Measurements from ENCODE around the gene HSPA9. TPM values are rescaled to one million over a fixed set of nuclear protein-coding genes. Genes with fewer than 3 reads are reported as not detected.
A peak's percentile ranks its signal among the peaks of the same experiment; 100 is the strongest.

The HSPA9 gene
- total RNA-seq, 1 experiment from 2014 or later: 1,057 TPM

DNA sequence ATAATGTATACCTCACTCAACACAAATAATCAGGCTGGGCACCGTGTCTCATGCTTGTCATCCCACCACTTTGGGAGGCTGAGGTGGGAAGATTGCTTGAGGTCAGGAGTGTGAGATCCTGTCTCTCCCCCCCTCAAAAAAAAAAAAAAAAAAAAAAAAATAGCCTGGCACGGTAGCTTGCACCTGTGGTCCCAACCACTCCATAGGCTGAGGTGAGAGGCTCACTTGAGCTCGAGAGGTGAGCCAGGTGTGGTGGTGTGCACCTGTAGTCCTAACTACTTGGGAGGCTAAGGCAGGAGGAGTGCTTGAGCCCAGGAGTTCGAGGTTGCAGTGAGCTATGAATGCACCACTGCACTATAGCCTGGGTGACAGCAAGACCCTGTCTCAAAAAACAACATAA is 22.5 kb downstream of the HSPA9 start:
- ChIA-PET CTCF (interaction anchor here (0.8 to 12.1 kb wide), 12 partner anchors 9 to 372 kb away, joined by 3 to 179 read pairs (median 6); partner anchors contain the start of genes EGR1 and ETF1), POLR2A (interaction anchor here (0.7 to 3.8 kb wide), 14 partner anchors 9 to 887 kb away, joined by 3 to 32 read pairs (median 4); partner anchors contain the start of genes EGR1 and ETF1)
- Mint-ChIP-seq H3K4me3 (ENCODE audit: unreplicated experiment) (no peak overlapping the region), H3K9me3 (ENCODE audit: unreplicated experiment) (no peaks in the 10 kb centered on the region), H3K36me3 (ENCODE audit: insufficient read depth, unreplicated experiment) (peaks cover 68% of the 10 kb centered on the region), H3K27me3 (ENCODE audit: insufficient read depth, unreplicated experiment) (no peaks in the 10 kb centered on the region), H3K27ac (ENCODE audit: low read depth, unreplicated experiment) (no peak overlapping the region), H3K4me1 (ENCODE audit: insufficient read depth, unreplicated experiment) (peaks cover 10% of the 10 kb centered on the region)
- intact Hi-C loops (cut with micrococcal nuclease): no loop called here
- BruUV-seq (replicated peaks): no TSS peak
- no peak for DNase-seq (ENCODE audit: unreplicated experiment)
- no peak for TF ChIP-seq CTCF (IDR thresholded peaks at IDR 0.05; ENCODE audit: unreplicated experiment)

DNA sequence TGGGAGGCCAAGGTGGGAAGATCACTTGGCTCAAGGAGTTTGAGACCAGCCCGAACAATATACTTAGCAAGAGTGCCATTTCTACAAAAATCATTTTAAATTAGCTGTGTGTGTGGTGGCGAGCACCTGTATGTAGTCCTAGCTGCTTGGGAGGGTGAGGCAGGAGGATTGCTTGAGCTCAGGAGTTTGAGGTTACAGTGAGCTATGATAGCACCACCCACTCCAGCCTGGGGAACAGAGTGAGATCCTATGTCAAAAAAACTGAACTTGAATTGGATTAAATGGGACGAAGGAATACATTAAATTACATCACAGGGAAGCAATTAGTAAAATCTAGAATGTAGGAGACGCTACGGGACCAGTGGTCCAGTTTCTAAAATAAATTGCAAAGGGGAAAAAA is 25.8 kb downstream of the HSPA9 start:
- CTCF ChIA-PET: interaction anchor here (0.6 to 12.1 kb wide), 13 partner anchors 13 to 454 kb away, joined by 3 to 179 read pairs (median 10); partner anchors contain the start of gene EGR1
- POLR2A ChIA-PET: interaction anchor here (1.0 to 11.7 kb wide), 8 partner anchors 10 to 137 kb away, joined by 3 to 276 read pairs (median 4); partner anchors contain the start of gene EGR1
- DNase-seq (ENCODE audit: unreplicated experiment): no peak
- H3K36me3 Mint-ChIP-seq (ENCODE audit: insufficient read depth, unreplicated experiment): peaks cover 36% of the 10 kb centered on the region
- intact Hi-C loops (cut with micrococcal nuclease): loop anchor here (10.0 kb wide), 1 partner anchor 215 kb away; the partner anchor contains the start of genes CDC25C and FAM53C
- H3K9me3 Mint-ChIP-seq (ENCODE audit: unreplicated experiment): no peaks in the 10 kb centered on the region
- H3K27ac Mint-ChIP-seq (ENCODE audit: low read depth, unreplicated experiment): no peak overlapping the region
- peaks cover 26% of the 10 kb centered on the region for H3K4me1 Mint-ChIP-seq (ENCODE audit: insufficient read depth, unreplicated experiment)
- no peak for TF ChIP-seq CTCF (IDR thresholded peaks at IDR 0.05; ENCODE audit: unreplicated experiment)
- no TSS peak for BruUV-seq (replicated peaks)
- no peak overlapping the region for H3K4me3 Mint-ChIP-seq (ENCODE audit: unreplicated experiment)
- H3K27me3 Mint-ChIP-seq (ENCODE audit: insufficient read depth, unreplicated experiment): no peaks in the 10 kb centered on the region

- H3K4me3 Mint-ChIP-seq (ENCODE audit: unreplicated experiment): peak overlapping the region; percentile 79
- intact Hi-C loops (cut with micrococcal nuclease): loop anchor here (10.0 kb wide), 1 partner anchor 211 kb away; the partner anchor contains the start of genes CDC25C and FAM53C
Observed at GRCh38 chr5:138545919-138546562, 29.2 kb downstream of the HSPA9 start.

More at GRCh38 chr5:138545919-138546562, 29.2 kb downstream of the HSPA9 start:
- BruUV-seq (replicated peaks): no TSS peak
- no peaks in the 10 kb centered on the region for H3K27me3 Mint-ChIP-seq (ENCODE audit: insufficient read depth, unreplicated experiment)
- no peak for TF ChIP-seq CTCF (IDR thresholded peaks at IDR 0.05; ENCODE audit: unreplicated experiment)
- no peaks in the 10 kb centered on the region for H3K9me3 Mint-ChIP-seq (ENCODE audit: unreplicated experiment)
- H3K4me1 Mint-ChIP-seq (ENCODE audit: insufficient read depth, unreplicated experiment): peaks cover 31% of the 10 kb centered on the region
- ChIA-PET CTCF (interaction anchor here (0.6 to 12.1 kb wide), 13 partner anchors 14 to 201 kb away, joined by 3 to 179 read pairs (median 8); partner anchors contain the start of genes EGR1 and HSPA9), POLR2A (interaction anchor here (0.6 to 11.8 kb wide), 7 partner anchors 17 to 747 kb away, joined by 3 to 276 read pairs (median 97); partner anchors contain the start of genes EGR1, HSPA9 and MATR3)
- DNase-seq (ENCODE audit: unreplicated experiment): peak; percentile 56
- peak overlapping the region; percentile 97 for H3K27ac Mint-ChIP-seq (ENCODE audit: low read depth, unreplicated experiment)
- peaks cover 15% of the 10 kb centered on the region for H3K36me3 Mint-ChIP-seq (ENCODE audit: insufficient read depth, unreplicated experiment)
